ENCODE results near the gene CYP27B1. TPM values are rescaled to one million over a fixed set of nuclear protein-coding genes. Genes with fewer than 3 reads are reported as not detected.

CYP27B1 gene
- total and polyA plus RNA-seq, 9 of the 15 experiments (the other 6 are each of a cell fraction or from before 2014, with no cell fraction given): 0.18 to 4.2 (median 1.8) TPM

GRCh38 chr12:57816001-57816854 lies 49.4 kb upstream of the CYP27B1 start:
- ATAC-seq: no peak
- Histone ChIP-seq H3K4me1 (replicated peaks in 1 of 2; ENCODE audit: control insufficient read depth in 2 of 2, insufficient read depth in 2 of 2, low read length in 2 of 2) (peaks cover 9 to 17% of the 10 kb centered on the region in 2 experiments; a peak in 3 of 5 replicates), H3K9ac (ENCODE audit: insufficient read depth in 1 of 2, low read depth in 2 of 2, low read length in 2 of 2) (peak overlapping the region in 1 of 2 experiments; percentile 23; a peak in 1 of 4 replicates), H3K36me3 (ENCODE audit: control insufficient read depth, insufficient read depth, low read length) (peaks cover under 1% of the 10 kb centered on the region; the same call in 1 of the 3 replicates), H3K9me3 (replicated peaks; ENCODE audit: control insufficient read depth, insufficient read depth, low read depth, low read length) (no peaks in the 10 kb centered on the region), H3K79me2 (ENCODE audit: control insufficient read depth, insufficient read depth, low read length) (no peaks in the 10 kb centered on the region), H3K9me1 (ENCODE audit: control insufficient read depth, insufficient read depth, low read length) (peaks cover 4% of the 10 kb centered on the region), H3K4me2 (ENCODE audit: insufficient read depth, low read length) (no peak overlapping the region), H3K27me3 (ENCODE audit: control insufficient read depth in 2 of 2, insufficient read depth in 2 of 2, low read length in 2 of 2) (no peaks in the 10 kb centered on the region), H2AFZ (ENCODE audit: low read depth, low read length) (peak overlapping the region; percentile 61), H3K27ac (ENCODE audit: extremely low read depth, low read depth, low read length) (peak overlapping the region; percentile 37; the same call in 1 of the 3 replicates), H3K4me3 (no peak overlapping the region), H4K20me1 (replicated peaks; ENCODE audit: control insufficient read depth, insufficient read depth, low read length) (no peaks in the 10 kb centered on the region; the same call in 1 of the 2 replicates)
- BruUV-seq (replicated peaks): no TSS peak
- FAIRE-seq: peak; percentile 71
- no peak for DNase-seq (ENCODE audit: extremely low read depth in 1 of 4, low spot score in 3 of 4)
- ChIA-PET POLR2A (interaction anchor here (0.5 to 1.3 kb wide), 7 partner anchors 9 to 30 kb away, joined by 3 to 5 read pairs (median 4); no protein-coding TSS in a partner anchor), CTCF (ENCODE audit: low intra/inter-chr PET ratio) (interaction anchor here (1.1 kb wide), 1 partner anchor 89 kb away, joined by 6 read pairs; no protein-coding TSS in a partner anchor)
- 40% methylated on average over 3 of the region's 3 CpGs for WGBS (ENCODE audit: insufficient coverage, low coverage, missing lambda C conversion rate)
- in situ Hi-C loops (cut with MboI): no loop called here
- intact Hi-C loops (cut with micrococcal nuclease): no loop called here
- TF ChIP-seq NR2C1 (IDR thresholded peaks at IDR 0.05): peak; percentile 46; the same call in 1 of the 2 replicates
- no peak for TF ChIP-seq NR2C1 (tag; IDR thresholded peaks at IDR 0.05)
- TF ChIP-seq ZNF583 (CRISPR knock-in tag; IDR thresholded peaks at IDR 0.05): no peak
- TF ChIP-seq MYC (IDR thresholded peaks at IDR 0.05; ENCODE audit: low read depth, low read length): no peak
- no peak for TF ChIP-seq MYC (CRISPR knock-in tag; IDR thresholded peaks at IDR 0.05; ENCODE audit: borderline replicate concordance, low read depth)
- no peak for TF ChIP-seq NR2C2 (CRISPR knock-in tag; IDR thresholded peaks at IDR 0.05)
- peak; percentile 63 for TF ChIP-seq NR2C2 (tag; IDR thresholded peaks at IDR 0.05)
- TF ChIP-seq ZNF589 (CRISPR knock-in tag; IDR thresholded peaks at IDR 0.05; ENCODE audit: low read depth): 0 out of 2 replicates have a peak, but pooled peaks have one; percentile 25
- TF ChIP-seq GMEB1 (CRISPR knock-in tag; IDR thresholded peaks at IDR 0.05): no peak
- TF ChIP-seq ZNF384 (IDR thresholded peaks at IDR 0.05; ENCODE audit: low read depth, low read length): 0 out of 2 replicates have a peak, but pooled peaks have one; percentile 4
- TF ChIP-seq PHF21A (IDR thresholded peaks at IDR 0.05; ENCODE audit: borderline replicate concordance, low read depth): no peak
- TF ChIP-seq ELK3 (CRISPR knock-in tag; IDR thresholded peaks at IDR 0.05): no peak
- no peak for TF ChIP-seq E2F3 (CRISPR knock-in tag; IDR thresholded peaks at IDR 0.05)
- peak in 1 of 3 experiments; percentile 53 for TF ChIP-seq YY1 (IDR thresholded peaks at IDR 0.05; ENCODE audit: borderline replicate concordance in 1 of 3, control insufficient read depth in 1 of 3, extremely low read depth in 1 of 3, insufficient read depth in 3 of 3, insufficient read length in 1 of 3, insufficient replicate concordance in 2 of 3, low read depth in 1 of 3, low read length in 2 of 3)
- TF ChIP-seq MBD2 (IDR thresholded peaks at IDR 0.05; ENCODE audit: borderline replicate concordance, low read depth): no peak
- no peak for TF ChIP-seq RBBP5 (IDR thresholded peaks at IDR 0.05; ENCODE audit: borderline replicate concordance, insufficient read depth, low read length, poor library complexity, severe bottlenecking)
- no peak for TF ChIP-seq CBFA2T2 (conservative IDR thresholded peaks at IDR 0.05)
